ENCODE results near the gene CPE.

GRCh38 chr4:165519591-165519990 lies 140.8 kb downstream of the CPE start:
- TF ChIP-seq POLR2A (IDR thresholded peaks at IDR 0.05; ENCODE audit: low read depth, low read length) (no peak), CTCF (IDR thresholded peaks at IDR 0.05; ENCODE audit: extremely low read depth in 1 of 2, insufficient read depth in 1 of 2, low read depth in 1 of 2, low read length in 2 of 2) (no peak), JUN (IDR thresholded peaks at IDR 0.05; ENCODE audit: borderline replicate concordance, insufficient read depth, insufficient read length, low read depth) (no peak)

Measured in endothelial cell of umbilical vein (primary cell).